GM18519 (cell line): Measurements from ENCODE around the gene SLC11A1.

ENCODE experiments used
- ATAC-seq: cut with Tn5 transposase; IDR thresholded peaks from one replicate; pipeline ENCODE4 v1.9.1; 2021; ENCODE audit warnings: mild to moderate bottlenecking, moderate library complexity; ENCODE audit not compliant: unreplicated experiment, low FRiP score

SLC11A1 gene

DNA sequence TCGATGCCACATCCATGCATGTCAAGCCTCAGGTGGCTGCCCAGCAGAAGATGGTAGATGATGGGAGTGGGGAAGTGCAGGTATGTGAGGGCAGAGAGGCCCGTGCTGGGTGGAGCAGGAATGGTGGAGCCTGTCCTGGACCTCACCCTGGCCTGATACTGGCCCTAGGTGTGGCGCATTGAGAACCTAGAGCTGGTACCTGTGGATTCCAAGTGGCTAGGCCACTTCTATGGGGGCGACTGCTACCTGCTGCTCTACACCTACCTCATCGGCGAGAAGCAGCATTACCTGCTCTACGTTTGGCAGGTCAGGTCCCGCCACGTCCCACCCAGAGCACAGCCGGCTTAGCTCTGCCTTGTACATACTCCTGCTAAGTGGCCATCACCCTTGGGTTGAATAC is 49.8 kb downstream of the SLC11A1 start:
- ATAC-seq = no peak

DNA sequence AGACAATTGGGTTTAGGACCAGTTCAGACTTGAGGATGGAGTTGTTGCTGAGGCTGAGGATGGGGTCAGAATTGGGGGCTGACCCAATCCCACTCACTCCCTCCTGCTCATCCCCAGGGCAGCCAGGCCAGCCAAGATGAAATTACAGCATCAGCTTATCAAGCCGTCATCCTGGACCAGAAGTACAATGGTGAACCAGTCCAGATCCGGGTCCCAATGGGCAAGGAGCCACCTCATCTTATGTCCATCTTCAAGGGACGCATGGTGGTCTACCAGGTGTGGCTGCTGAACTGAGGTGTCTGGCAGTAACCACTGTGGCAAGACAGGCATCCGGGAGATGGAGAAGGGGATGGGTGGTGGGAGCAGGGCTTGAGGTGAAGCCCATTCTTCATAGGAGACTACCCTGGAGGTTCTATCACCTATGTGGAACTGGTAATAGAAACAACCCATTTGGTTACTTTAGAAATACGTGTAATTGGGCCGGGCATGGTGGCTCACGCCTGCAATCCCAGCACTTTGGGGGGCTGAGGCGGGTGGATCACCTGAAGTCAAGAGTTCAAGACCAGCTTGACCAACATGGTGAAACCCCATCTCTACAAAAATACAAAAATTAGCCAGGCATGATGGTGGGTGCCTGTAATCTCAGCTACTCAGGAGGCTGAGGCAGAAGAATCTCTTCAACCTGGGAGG is 50.7 kb downstream of the SLC11A1 start:
- no peak for ATAC-seq

DNA sequence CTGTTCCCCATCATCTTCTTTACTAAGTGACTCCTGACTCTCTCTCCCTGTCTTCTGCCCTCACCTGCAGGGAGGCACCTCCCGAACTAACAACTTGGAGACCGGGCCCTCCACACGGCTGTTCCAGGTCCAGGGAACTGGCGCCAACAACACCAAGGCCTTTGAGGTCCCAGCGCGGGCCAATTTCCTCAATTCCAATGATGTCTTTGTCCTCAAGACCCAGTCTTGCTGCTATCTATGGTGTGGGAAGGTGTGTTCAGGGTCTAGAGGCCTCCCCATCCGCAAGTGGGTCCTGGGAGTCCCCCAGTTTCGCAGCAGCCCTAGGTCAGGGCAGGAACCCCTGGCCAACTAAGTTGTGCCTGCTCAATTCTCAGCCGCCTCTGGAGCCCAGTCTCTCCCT is 52.4 kb downstream of the SLC11A1 start:
- no peak for ATAC-seq

DNA sequence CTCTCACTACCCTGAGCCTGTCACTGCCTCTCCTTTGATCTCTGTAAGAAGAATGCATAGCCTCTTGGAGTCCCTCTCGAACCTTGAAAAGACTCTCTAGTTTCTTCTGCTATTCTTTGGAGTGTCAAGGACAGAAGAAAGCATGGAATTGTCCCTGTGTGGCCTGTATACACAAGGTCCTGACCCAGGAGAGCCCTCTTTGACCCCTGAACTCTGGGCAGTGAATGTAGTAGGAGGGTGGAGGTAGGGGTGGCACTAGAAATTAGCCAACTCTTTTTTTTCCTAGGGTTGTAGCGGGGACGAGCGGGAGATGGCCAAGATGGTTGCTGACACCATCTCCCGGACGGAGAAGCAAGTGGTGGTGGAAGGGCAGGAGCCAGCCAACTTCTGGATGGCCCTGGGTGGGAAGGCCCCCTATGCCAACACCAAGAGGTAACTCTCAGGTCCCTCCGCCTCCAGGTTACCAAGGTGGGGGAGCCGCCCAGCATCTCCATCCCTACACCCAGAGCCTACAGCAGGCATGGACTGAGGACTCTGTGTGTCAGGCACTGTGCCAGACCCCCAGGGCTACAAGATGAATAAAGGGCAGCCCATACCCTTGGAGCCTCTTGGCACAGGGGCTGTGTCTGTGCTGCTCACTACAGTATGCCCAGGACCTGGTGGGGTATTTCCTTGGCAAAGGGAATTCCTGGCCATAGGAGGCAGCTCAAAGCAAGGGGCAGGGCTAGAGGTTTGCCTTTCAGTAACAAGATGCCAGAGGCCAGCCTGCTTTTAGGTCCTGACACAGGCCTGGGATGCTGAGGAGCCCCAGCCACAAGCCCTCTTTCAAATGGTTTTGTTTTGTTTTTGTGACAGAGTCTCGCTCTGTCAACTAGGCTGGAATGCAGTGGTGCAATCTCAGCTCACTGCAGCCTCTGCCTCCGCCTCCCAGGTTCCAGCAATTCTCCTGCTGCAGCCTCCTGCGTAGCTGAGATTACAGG is 53.2 kb downstream of the SLC11A1 start:
- ATAC-seq = no peak

DNA sequence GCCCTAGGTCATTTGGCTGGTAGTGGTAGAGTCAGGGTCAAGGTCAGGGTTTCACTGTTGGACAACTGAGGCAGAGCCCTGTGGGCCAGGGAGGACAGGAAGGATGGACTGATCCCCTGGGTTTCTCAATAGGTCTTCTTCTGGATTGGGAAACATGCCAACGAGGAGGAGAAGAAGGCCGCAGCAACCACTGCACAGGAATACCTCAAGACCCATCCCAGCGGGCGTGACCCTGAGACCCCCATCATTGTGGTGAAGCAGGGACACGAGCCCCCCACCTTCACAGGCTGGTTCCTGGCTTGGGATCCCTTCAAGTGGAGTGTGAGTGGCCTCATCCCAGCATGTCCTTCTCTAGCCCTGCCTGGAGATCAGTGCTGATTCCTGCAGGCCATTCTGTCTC is 54.9 kb downstream of the SLC11A1 start:
- ATAC-seq = no peak

DNA sequence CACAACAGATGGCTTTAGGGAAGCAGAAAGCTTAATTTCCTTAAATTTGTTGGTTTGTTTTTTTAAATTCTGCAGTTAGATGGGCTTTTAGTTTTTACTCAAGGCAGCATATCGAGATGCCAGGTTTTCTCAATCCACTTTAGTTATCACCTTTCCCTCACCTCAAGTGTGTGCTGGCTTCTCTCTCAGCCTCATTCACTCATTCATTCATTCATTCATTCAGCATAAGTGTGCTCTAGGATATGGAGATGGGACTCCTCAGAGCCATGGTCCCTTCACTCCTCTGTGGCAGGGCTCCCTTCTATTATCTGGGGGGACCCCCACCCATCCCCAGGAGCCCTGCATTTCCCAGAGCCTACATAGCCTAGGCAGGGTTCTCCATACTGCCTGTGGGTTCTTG is 55.9 kb downstream of the SLC11A1 start:
- no peak for ATAC-seq

DNA sequence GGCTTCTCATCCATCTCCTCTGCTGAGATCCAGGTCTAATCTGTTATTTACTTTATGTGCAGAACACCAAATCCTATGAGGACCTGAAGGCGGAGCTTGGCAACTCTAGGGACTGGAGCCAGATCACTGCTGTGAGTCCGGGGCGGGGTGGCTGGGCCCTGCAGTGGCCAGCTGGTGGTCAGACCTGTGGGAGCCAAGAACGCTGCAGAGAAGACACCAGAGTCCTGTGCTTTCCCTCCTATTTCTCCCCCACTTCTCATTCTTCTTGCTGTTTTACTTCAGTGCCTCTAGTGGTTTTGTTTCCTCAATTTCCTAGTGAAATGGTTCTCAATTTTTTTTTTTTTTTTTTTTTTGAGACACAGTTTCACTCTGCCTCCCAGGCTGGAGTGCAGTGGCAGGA is 56.5 kb downstream of the SLC11A1 start:
- no peak for ATAC-seq

DNA sequence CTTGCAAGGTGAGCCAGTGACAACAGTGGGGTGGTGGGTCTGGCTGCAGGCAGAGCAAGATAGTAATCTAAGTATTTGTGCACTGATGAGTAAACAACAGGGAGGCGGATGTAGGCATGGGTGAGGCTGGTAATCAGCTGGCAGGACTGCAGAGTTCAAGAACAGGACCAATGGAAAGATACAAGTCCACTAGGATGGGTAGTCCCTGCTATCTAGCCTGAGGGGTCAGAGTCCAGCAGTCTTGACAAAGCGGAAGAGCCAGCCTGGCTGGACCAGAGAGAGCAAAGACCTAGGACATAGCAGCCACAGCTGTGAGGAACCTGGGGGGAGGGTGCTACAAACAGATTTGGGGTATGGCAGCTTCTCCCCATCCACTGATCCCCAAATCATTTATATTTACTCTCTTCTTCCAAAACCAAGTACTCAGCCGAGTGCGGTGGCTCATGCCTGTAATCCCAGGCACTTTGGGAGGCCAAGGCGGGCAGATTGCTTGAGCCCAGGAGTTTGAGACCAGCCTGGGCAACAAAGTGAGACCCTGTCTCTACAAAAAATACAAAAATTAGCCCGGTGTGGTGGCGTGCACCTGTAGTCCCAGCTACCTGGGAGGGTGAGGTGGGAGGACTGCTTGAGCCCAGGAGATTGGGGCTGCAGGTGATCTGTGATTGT is 62.8 kb downstream of the SLC11A1 start:
- no peak for ATAC-seq

DNA sequence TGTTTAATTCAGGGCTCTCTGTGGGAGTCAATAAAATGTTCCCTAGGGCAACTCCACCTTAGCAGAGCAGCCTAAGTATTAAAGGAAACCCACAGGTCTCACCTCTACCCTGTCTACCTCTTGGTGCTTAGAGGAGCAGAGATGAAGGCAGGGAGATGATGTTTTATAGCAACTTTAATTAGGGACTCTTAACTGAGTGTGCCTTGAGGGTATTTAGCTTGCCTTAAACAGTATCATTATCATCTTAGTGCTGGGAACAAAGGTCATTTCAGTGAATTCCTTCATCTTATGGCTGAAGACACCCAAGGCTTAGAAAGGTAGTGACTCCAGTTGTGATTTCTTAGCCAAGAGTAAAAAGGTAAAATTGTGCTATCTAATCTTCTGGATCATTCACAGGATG is 63.5 kb downstream of the SLC11A1 start:
- ATAC-seq = no peak
